CD8-positive, alpha-beta memory T cell (primary cell): ENCODE data around the gene MACROH2A2. TPM values are rescaled to one million over a fixed set of nuclear protein-coding genes. Genes with fewer than 3 reads are reported as not detected.
"Not testable (repeated sequence)": the region's sequence is repeated elsewhere in the genome, so short reads cannot be mapped to it uniquely, and the experiment has no call there.

ENCODE experiments used
- CTCF ChIA-PET: fragments of 350-600 bp; sonication (Branson Sonifier 250); formaldehyde crosslinking; loops from one replicate; lab custom pipeline; 2021; ENCODE audit warnings: antibody characterized with exemption; lab: Charles Lee
- POLR2A ChIA-PET: fragments of 350-600 bp; sonication (Branson Sonifier 250); formaldehyde crosslinking; loops from one replicate; lab custom pipeline; 2021; ENCODE audit warnings: antibody characterized with exemption; lab: Charles Lee
- DNase-seq, 5 donors: peaks; one replicate each; pipeline versions ENCODE4 v3.0.0 to v3.0.0-alpha.2; 2020 to 2022; ENCODE audit warnings: mixed read lengths in 1 of 5
- H3K27ac ChIP-seq: one replicate; pipeline ENCODE4 v1.7.0; 2013; ENCODE audit warnings: low read depth, mild to moderate bottlenecking, low read length, moderate library complexity
- H3K27me3 ChIP-seq: 2 replicates; pipeline ENCODE4 v1.7.0; 2013; ENCODE audit warnings: low read length, mild to moderate bottlenecking; ENCODE audit not compliant: insufficient read depth, poor library complexity, severe bottlenecking
- H3K36me3 ChIP-seq: 2 replicates; pipeline ENCODE4 v1.7.0; 2013; ENCODE audit warnings: mild to moderate bottlenecking, low read length, moderate library complexity; ENCODE audit not compliant: insufficient read depth
- H3K4me1 ChIP-seq: 2 replicates; pipeline ENCODE4 v1.7.0; 2013; ENCODE audit warnings: mild to moderate bottlenecking, low read length, moderate library complexity; ENCODE audit not compliant: insufficient read depth
- H3K4me3 ChIP-seq: 2 replicates; pipeline ENCODE4 v1.7.0; 2013; ENCODE audit warnings: mild to moderate bottlenecking, low read length
- H3K9me3 ChIP-seq: 2 replicates; pipeline ENCODE4 v1.7.0; 2013; ENCODE audit warnings: mild to moderate bottlenecking, low read length
- H3K27ac Mint-ChIP-seq, 8 donors: one replicate each; pipeline ENCODE4 v1.8.0; 2020 to 2021; ENCODE audit warnings: mixed read lengths in 8 of 8, mild to moderate bottlenecking in 6 of 8, inconsistent platforms in 3 of 8, moderate library complexity in 3 of 8
- H3K27me3 Mint-ChIP-seq, 2 donors: one replicate each; pipeline ENCODE4 v1.8.0; 2020 to 2021; ENCODE audit warnings: mixed read lengths in 2 of 2, mild to moderate bottlenecking in 1 of 2, moderate library complexity in 1 of 2
- H3K36me3 Mint-ChIP-seq, 3 donors: one replicate each; pipeline ENCODE4 v1.8.0; 2020 to 2021; ENCODE audit warnings: mixed read lengths in 3 of 3, inconsistent platforms in 1 of 3, mild to moderate bottlenecking in 1 of 3
- H3K4me1 Mint-ChIP-seq, 3 donors: one replicate each; pipeline ENCODE4 v1.8.0; 2020 to 2021; ENCODE audit warnings: mixed read lengths in 3 of 3, inconsistent platforms in 1 of 3, mild to moderate bottlenecking in 1 of 3
- H3K4me3 Mint-ChIP-seq, 7 donors: one replicate each; pipeline ENCODE4 v1.8.0; 2020 to 2021; ENCODE audit warnings: mixed read lengths in 7 of 7, mild to moderate bottlenecking in 6 of 7, moderate library complexity in 4 of 7, inconsistent platforms in 2 of 7
- H3K9me3 Mint-ChIP-seq, 5 donors: one replicate each; pipeline ENCODE4 v1.8.0; 2020 to 2022; ENCODE audit warnings: mixed read lengths in 5 of 5, mild to moderate bottlenecking in 3 of 5, moderate library complexity in 2 of 5, inconsistent platforms in 1 of 5
- polyA plus RNA-seq: library from polyadenylated mRNA; unstranded; fragments of 300-500 nt; fragmentation: Illumina TruSeq; gene quantifications from one replicate; pipeline ENCODE4 v1.2.3, GENCODE V29; 2021
- total RNA-seq, 2 experiments: library from RNA; stranded (reverse); gene quantifications; one replicate each; pipeline ENCODE4 v1.2.3, GENCODE V29; 2021

MACROH2A2 gene
- total and polyA plus RNA-seq, 3 experiments from 2014 or later = 2.9 to 4.3 (median 3.4) TPM

DNA sequence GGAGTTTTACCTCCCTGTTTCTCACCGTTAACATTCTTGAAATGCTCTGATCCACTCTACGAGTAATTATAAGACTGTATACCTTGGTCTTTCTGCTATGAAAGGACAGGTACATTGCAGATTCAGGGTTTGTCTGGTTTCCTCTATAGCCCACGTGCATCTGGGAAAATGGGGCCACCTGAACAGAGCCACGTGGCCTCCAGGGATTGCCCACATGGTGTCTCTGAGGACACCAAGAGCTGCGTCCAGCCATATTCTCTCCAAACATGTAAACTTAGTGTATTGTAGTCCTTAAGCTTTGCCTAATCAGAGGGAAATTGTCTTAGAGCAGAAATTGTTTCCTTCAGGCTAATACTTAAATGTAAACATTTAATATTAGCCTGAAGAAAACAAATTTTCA is 16.7 kb downstream of the MACROH2A2 start:
- Histone ChIP-seq H3K36me3 (no peaks in the 10 kb centered on the region), H3K27ac (no peak overlapping the region), H3K4me3 (no peak overlapping the region), H3K27me3 (no peaks in the 10 kb centered on the region), H3K4me1 (no peaks in the 10 kb centered on the region), H3K9me3 (no peaks in the 10 kb centered on the region)
- Mint-ChIP-seq H3K27me3 (peaks cover 0 to 1% of the 10 kb centered on the region in 2 donors), H3K36me3 (no peaks in the 10 kb centered on the region), H3K4me1 (no peaks in the 10 kb centered on the region), H3K27ac (no peak overlapping the region), H3K4me3 (no peak overlapping the region), H3K9me3 (no peaks in the 10 kb centered on the region)
- ChIA-PET POLR2A (no interaction called here), CTCF (no interaction called here)
- DNase-seq = no peak

DNA sequence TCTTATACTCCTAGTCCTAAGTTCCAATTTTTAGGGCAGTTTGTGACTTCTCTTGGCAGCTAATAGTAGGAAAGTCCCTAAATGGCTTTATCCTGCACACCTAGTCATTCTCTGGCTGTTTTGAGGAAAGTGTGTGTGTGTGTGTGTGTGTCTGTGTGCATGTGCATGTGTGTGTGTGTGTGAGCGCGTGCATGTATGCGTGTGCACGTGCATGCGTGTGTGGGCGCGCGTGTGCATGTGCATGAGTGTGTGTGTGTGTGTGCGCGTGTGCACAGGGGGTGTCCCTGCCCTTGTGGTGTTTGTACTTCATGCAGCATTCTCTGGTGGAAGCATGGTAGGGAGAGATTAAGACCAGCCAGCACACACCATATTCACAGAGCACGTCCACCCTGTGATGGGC is 18.2 kb downstream of the MACROH2A2 start:
- POLR2A ChIA-PET = no interaction called here
- Histone ChIP-seq H3K36me3 (no peaks in the 10 kb centered on the region), H3K4me1 (no peaks in the 10 kb centered on the region), H3K9me3 (no peaks in the 10 kb centered on the region), H3K27me3 (no peaks in the 10 kb centered on the region), H3K27ac (no peak overlapping the region), H3K4me3 (no peak overlapping the region)
- Mint-ChIP-seq H3K27ac (no peak overlapping the region), H3K36me3 (no peaks in the 10 kb centered on the region), H3K4me3 (no peak overlapping the region), H3K4me1 (no peaks in the 10 kb centered on the region), H3K9me3 (no peaks in the 10 kb centered on the region), H3K27me3 (peaks cover 0 to 5% of the 10 kb centered on the region in 2 donors)
- no peak for DNase-seq
- CTCF ChIA-PET = no interaction called here

DNA sequence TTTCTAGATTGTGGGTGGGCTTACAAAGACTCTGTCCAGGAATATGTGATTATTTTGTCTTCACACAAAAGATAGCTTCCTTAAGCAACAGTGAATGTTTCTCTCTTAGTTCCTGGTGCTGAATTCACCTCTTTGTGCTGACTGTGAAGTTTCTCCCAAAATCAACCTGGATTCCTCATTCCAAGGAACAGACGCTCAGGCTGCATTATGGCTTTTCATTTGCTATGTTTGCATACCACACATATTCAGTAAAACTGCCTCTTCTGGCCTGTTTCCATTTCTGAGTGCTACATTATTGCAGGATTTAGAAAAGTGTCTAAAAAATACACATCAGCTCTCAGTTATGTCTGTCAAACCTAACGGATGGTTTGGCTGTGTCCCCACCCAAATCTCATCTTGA is 21.5 kb downstream of the MACROH2A2 start:
- Mint-ChIP-seq H3K4me3 (no peak overlapping the region), H3K9me3 (no peaks in the 10 kb centered on the region), H3K36me3 (no peaks in the 10 kb centered on the region), H3K4me1 (no peaks in the 10 kb centered on the region), H3K27me3 (peaks cover 4 to 14% of the 10 kb centered on the region in 2 donors), H3K27ac (peak overlapping the region in 1 of 8 donors; percentile 16)
- ChIA-PET POLR2A (no interaction called here), CTCF (interaction anchor here (1.2 kb wide), 1 partner anchor 39 kb away, joined by 3 read pairs; no protein-coding TSS in a partner anchor)
- H3K36me3 ChIP-seq = no peaks in the 10 kb centered on the region
- H3K27me3 ChIP-seq = peaks cover 4% of the 10 kb centered on the region
- H3K4me3 ChIP-seq = no peak overlapping the region
- H3K27ac ChIP-seq = no peak overlapping the region
- H3K9me3 ChIP-seq = no peaks in the 10 kb centered on the region
- H3K4me1 ChIP-seq = no peaks in the 10 kb centered on the region
- no peak for DNase-seq

DNA sequence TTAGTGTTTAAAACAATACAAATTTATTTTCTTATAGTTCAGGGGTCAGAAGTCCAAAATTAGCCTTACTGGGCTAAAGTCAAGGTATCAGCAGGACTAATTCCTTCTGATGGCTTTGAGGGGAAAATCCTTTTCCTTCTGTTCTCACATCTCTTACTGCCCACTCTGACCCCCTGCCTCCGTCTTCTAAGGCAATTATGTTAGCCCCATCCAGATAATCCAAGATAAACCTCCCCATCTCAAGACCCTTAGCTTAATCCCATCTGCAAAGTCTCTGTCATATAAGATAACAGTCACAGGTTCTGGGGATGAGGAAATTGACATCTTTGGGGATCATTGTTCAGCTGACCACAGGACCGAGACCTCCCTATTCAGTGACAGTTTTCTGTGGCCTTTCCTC is 22.3 kb downstream of the MACROH2A2 start:
- no peak for DNase-seq
- peak overlapping the region in 1 of 8 donors; percentile 1 for H3K27ac Mint-ChIP-seq
- H3K27me3 Mint-ChIP-seq = peaks cover 7 to 14% of the 10 kb centered on the region in 2 donors
- no peaks in the 10 kb centered on the region for H3K4me1 ChIP-seq
- no peaks in the 10 kb centered on the region for H3K4me1 Mint-ChIP-seq
- H3K27me3 ChIP-seq = peaks cover 4% of the 10 kb centered on the region
- ChIA-PET POLR2A (no interaction called here), CTCF (interaction anchor here (1.2 kb wide), 1 partner anchor 38 kb away, joined by 3 read pairs; no protein-coding TSS in a partner anchor)
- H3K4me3 ChIP-seq = no peak overlapping the region
- H3K27ac ChIP-seq = no peak overlapping the region
- no peaks in the 10 kb centered on the region for H3K36me3 ChIP-seq
- H3K9me3 Mint-ChIP-seq = no peaks in the 10 kb centered on the region
- H3K36me3 Mint-ChIP-seq = no peaks in the 10 kb centered on the region
- H3K4me3 Mint-ChIP-seq = no peak overlapping the region
- no peaks in the 10 kb centered on the region for H3K9me3 ChIP-seq

DNA sequence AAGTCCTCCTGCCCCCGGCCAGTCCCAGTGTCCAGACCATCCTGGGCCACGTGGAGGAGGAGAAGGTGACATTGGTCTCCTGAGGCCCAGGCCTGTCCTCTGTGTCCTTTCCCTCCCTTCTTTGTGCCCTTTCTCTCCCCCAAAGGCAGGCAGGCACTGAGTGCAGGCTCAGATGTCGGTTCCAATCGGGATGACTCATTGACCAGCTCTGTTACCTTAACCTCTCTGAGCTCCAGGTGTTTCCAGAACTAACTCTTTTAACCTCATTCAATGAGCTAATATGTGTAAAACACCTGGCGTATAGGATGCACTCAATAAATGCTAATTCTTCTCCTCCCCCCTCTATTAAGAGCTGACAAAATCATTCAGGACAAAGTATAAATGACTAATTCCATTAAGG is 25.7 kb downstream of the MACROH2A2 start:
- H3K4me3 Mint-ChIP-seq = no peak overlapping the region
- no peak for DNase-seq
- H3K27ac ChIP-seq = no peak overlapping the region
- H3K36me3 ChIP-seq = no peaks in the 10 kb centered on the region
- H3K36me3 Mint-ChIP-seq = no peaks in the 10 kb centered on the region
- H3K4me1 ChIP-seq = no peaks in the 10 kb centered on the region
- ChIA-PET POLR2A (no interaction called here), CTCF (interaction anchor here (0.9 kb wide), 1 partner anchor 14 kb away, joined by 3 read pairs; no protein-coding TSS in a partner anchor)
- H3K9me3 Mint-ChIP-seq = no peaks in the 10 kb centered on the region
- H3K27me3 Mint-ChIP-seq = peaks cover 7 to 14% of the 10 kb centered on the region in 2 donors
- H3K9me3 ChIP-seq = no peaks in the 10 kb centered on the region
- H3K27ac Mint-ChIP-seq = peak overlapping the region in 1 of 8 donors; percentile 60
- peaks cover 4% of the 10 kb centered on the region for H3K27me3 ChIP-seq
- H3K4me3 ChIP-seq = no peak overlapping the region
- H3K4me1 Mint-ChIP-seq = no peaks in the 10 kb centered on the region

DNA sequence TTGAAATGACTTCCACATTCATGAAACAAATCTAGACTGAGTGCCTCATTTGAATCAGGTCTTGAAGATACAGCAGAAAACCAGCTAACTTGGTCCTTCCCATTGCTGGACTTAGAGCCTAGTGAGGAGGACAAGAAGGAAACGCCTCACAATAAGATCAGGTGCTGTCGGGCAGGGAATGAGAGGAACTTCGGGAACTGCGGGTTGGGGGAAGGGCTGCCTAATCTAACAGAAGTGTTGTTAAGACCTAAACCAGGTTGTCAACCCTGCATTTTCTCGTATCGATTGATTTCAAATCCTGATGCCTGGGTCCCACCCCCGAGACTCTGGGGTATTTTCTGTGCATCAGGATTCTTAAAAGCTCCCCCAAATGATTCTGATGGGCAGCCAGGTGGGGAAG is 26.3 kb downstream of the MACROH2A2 start:
- no peak for DNase-seq
- no peaks in the 10 kb centered on the region for H3K9me3 Mint-ChIP-seq
- H3K27me3 Mint-ChIP-seq = peaks cover 7 to 14% of the 10 kb centered on the region in 2 donors
- H3K27ac Mint-ChIP-seq = no peak overlapping the region
- Histone ChIP-seq H3K4me1 (no peaks in the 10 kb centered on the region), H3K36me3 (no peaks in the 10 kb centered on the region), H3K27me3 (peaks cover 4% of the 10 kb centered on the region), H3K27ac (no peak overlapping the region), H3K9me3 (no peaks in the 10 kb centered on the region), H3K4me3 (no peak overlapping the region)
- CTCF ChIA-PET = interaction anchor here (0.9 kb wide), 1 partner anchor 13 kb away, joined by 3 read pairs; no protein-coding TSS in a partner anchor
- H3K4me1 Mint-ChIP-seq = no peaks in the 10 kb centered on the region
- POLR2A ChIA-PET = no interaction called here
- no peak overlapping the region for H3K4me3 Mint-ChIP-seq
- H3K36me3 Mint-ChIP-seq = no peaks in the 10 kb centered on the region

DNA sequence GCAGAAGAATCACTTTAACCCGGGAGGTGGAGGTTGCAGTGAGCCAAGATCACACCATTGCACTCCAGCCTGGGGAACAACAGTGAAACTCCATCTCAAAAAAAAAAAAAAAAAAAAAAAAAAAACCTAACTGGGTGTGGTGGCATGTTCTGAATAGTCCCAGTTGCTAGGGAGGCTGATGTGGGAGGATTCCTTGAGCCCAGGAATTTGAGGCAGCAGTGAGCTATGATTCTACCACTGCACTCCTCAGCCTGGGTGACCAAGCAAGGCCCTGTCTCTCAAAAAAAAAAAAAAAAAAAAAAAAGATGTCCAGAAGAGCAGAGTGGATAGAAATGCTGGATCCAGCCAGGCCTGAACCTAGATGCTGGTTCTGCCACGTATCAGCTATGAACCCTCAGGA is 28.1 kb downstream of the MACROH2A2 start:
- H3K27me3 ChIP-seq, DNase-seq, H3K36me3 ChIP-seq, H3K27ac ChIP-seq, H3K36me3 Mint-ChIP-seq, POLR2A ChIA-PET, H3K4me1 ChIP-seq, H3K27ac Mint-ChIP-seq, H3K9me3 Mint-ChIP-seq, H3K27me3 Mint-ChIP-seq, H3K4me1 Mint-ChIP-seq, H3K9me3 ChIP-seq, H3K4me3 Mint-ChIP-seq, H3K4me3 ChIP-seq: not testable (repeated sequence)
- CTCF ChIA-PET = interaction anchor here (1.8 to 3.8 kb wide), 2 partner anchors 35 to 65 kb away, joined by 6 to 13 read pairs; partner anchors contain the start of gene TYSND1

DNA sequence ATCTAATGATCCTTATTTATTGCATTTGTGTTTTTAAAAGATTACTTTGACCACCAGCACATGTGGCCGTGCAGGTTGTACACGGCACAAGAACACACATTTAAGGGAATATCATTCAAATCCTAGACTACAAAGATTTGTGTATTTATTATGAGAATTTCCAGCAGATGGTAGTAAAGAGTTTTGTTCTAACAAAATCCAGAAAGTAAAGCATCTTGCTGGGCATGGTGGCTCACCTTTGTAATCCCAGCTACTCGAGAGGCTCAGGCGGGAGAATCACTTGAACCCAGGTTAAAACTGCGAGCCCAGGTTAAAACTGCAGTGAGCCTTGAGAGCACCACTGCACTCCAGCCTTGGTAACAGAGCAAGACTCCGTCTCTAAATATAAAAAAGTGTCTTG is 31.5 kb downstream of the MACROH2A2 start:
- H3K27me3 Mint-ChIP-seq = peaks cover 0 to 3% of the 10 kb centered on the region in 2 donors
- DNase-seq = peak in 1 of 5 donors; percentile 21
- POLR2A ChIA-PET = no interaction called here

More for the DNA sequence above, 31.5 kb downstream of the MACROH2A2 start:
- Histone ChIP-seq H3K27ac (no peak overlapping the region), H3K4me1 (no peaks in the 10 kb centered on the region), H3K4me3 (no peak overlapping the region), H3K27me3 (no peaks in the 10 kb centered on the region), H3K9me3 (no peaks in the 10 kb centered on the region), H3K36me3 (no peaks in the 10 kb centered on the region)
- no peak overlapping the region for H3K27ac Mint-ChIP-seq
- CTCF ChIA-PET = interaction anchor here (0.9 to 2.4 kb wide), 4 partner anchors 9 to 280 kb away, joined by 3 to 14 read pairs (median 6); partner anchors contain the start of gene TYSND1
- H3K4me1 Mint-ChIP-seq = no peaks in the 10 kb centered on the region
- no peaks in the 10 kb centered on the region for H3K9me3 Mint-ChIP-seq
- no peaks in the 10 kb centered on the region for H3K36me3 Mint-ChIP-seq
- H3K4me3 Mint-ChIP-seq = no peak overlapping the region
